Activated CD8-positive, alpha-beta memory T cell treated with anti-CD3 and anti-CD28 coated beads, Interleukin-2, amount 50 U/mL, for 1 hour (primary cell): ENCODE results near the gene GLI3.

Experiments
- DNase-seq: peaks from one replicate; pipeline ENCODE4 v3.0.0-alpha.2; 2020; ENCODE audit errors: extremely low read depth

GLI3 gene

DNA sequence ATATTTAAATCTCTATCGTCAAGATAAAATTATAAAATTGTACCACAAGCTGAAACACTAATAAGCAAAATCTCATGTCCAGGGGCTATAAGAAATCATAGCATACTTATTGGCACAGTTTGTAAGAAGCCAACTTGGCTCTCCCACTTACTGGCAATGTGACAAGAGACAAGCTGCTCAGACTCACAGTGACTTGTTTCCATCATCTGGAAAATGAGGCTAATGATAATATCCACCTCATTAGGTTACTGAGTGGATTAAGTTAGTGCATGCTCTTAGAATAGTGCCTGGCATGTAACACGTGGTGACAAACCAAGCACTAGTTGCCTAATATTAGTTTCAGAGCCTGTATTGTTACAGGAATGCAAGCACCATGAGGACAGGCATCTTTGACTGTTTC, 234.4 kb downstream of the GLI3 start:
- no peak for DNase-seq

DNA sequence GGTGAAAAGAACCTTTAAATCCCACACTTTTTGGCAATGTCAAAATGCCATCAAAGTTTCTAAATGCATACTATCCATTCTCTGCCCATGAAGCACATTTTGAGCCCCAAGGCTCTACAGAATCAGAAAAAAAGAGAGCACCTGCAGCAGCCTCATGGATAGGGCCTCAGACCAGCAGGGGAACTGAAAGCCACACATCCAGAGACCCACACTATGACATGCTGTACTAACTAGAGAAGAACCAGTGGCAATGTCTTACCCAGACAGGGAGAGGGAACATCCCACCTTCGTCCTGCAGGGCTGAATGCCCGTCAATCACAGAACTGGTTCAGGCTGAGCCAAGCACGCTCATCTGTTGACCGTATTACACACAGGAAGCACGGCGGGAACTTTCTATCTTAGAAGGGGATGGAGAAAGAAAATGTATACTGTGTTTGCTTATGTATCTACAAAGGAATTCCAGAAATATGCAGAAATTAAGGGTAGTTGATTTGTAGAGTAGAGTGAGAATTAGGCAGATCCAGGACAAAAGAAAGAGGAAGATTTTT, 237.2 kb downstream of the GLI3 start:
- no peak for DNase-seq

DNA sequence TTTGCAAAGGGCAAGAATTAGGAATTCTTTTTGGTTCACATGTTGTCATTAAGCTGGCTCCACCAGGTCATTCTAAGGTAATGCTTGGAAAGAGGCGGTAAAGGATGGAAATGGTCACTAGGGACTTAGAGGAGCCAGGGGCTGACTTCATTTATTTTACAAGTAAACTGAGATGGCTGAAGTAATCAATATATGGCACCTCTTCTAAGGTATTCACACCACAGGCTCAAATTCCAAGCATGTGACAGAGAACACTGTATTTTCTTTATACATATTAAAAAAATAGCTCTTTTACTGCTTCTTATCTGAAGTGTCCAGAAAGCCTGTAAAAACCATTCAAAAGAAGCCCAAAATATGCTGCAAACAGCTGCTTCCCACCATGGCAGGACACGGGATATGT, 239.0 kb downstream of the GLI3 start:
- no peak for DNase-seq

DNA sequence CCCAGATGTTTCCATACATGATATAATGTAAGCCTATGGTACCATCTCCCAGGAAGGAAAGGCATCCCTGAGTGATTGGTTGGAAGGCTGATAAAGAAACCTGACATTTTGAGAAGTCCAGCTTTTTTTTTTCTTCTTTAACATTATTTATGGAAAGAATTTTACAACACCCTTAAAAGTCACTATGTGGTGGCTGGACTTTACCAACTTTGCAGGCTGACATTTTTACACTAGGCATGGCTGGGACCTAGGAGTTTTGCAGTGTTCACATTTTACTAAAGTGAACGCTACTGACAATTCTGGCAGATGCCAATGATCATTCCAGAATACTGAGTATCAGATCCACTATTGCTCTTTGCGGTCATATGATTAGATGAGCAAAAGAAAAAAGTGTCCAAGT, 239.9 kb downstream of the GLI3 start:
- no peak for DNase-seq

DNA sequence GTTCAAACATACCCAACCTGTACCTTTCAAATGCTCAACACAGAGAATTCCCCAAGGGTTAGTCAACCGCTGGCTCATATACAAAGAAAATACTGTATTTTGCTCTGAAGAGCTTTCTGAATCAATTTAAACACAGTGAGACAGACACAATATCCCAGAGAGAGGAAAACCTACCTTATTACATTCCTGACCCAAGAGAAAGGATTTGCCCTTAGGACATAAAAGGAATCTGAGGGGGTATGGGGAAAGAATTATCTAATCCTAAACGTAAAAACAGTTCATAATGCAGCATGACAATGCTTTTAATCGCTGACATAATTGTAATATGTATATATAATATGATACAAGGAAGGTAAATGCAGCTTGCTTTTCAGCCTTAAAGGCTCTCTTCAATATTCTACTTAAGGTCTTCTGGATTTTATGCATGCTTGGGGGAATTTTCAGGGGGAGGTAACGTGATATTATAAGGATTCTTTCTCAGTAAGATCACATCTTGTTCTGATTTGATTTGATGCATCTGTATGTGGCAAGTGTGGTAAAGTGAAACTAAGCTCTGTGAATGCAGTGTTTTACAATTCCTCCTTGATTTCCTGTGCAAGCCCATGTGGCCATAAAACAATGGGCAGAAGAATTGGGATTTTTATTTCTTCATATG, 240.5 kb downstream of the GLI3 start:
- no peak for DNase-seq

DNA sequence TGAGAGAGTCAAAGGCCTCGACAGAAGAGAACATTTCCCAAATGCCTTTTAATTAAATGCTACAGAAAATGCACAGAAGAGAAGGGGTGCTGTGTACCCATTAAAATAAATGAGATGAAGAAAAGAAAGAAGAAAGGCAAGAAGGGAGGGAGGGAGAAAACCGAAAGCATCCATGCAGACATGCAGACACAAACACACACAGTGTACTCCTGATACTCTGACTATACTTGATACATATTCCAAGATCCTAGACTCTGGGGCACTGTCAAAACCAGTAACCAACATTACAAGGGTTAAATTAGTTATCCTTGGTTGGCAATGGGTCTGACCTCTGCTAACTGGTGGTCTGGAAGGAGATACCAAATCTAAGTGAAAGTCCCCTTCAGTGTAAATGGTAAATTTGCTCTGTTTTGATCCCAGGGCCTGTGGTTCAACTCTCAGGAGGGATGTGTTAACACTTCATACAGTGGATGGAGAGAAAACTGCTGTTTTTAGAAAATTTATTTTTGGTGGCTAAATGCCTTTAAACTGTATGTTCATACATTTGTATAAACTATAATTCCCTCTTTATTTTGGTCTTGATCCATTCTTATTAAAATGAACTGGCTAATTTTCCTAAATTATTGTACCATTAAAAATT, 241.3 kb downstream of the GLI3 start:
- no peak for DNase-seq

DNA sequence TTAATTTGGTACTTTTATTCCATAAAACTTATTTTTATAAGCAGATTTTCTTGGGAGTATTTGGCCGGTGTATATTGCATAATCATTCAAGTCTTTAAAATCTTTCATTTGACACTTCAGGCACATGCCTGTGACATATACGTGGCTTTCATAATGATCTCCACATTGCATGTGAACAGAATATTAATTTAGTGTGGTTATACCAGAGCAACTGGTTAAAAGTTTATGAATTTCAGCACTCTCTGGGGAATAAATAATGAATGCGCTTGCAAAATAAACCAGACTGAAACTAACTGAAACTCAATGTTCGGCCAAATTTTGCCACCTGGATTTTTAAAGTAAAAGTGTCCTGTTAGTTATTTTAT, 242.3 kb downstream of the GLI3 start:
- no peak for DNase-seq

DNA sequence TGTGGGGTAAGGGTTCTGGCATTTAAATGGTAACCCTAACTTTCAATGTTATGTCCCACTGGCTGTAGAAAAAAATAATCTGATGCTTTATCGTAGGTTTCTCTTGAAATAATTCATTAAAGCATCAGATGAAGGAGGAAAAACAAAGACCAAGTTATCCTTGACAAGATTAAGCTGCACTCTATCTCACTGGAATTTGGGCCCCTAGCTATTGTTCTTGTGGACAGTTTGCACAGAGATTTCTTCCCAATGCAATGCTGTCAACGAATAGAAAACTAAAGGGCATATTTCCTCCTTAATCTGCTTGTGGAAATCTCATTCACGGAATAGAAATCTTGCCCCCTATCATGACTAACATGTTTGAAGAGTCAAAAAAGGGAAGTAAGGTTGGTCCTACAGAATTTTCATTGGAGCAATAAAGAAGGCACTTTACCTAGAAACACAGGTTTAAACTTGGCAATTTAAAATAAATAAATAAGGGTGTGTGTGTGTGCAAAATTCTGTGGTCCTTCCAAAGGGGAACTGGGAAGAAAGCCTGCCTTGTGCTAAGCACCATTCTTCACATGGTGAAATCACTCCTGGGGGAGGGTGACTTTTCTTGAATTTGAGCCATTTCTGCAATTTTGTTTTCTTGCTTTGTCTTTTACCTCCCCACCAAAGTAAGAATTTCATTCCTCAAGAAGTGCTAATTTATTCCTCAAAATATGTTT, 242.8 kb downstream of the GLI3 start:
- DNase-seq, result no peak

DNA sequence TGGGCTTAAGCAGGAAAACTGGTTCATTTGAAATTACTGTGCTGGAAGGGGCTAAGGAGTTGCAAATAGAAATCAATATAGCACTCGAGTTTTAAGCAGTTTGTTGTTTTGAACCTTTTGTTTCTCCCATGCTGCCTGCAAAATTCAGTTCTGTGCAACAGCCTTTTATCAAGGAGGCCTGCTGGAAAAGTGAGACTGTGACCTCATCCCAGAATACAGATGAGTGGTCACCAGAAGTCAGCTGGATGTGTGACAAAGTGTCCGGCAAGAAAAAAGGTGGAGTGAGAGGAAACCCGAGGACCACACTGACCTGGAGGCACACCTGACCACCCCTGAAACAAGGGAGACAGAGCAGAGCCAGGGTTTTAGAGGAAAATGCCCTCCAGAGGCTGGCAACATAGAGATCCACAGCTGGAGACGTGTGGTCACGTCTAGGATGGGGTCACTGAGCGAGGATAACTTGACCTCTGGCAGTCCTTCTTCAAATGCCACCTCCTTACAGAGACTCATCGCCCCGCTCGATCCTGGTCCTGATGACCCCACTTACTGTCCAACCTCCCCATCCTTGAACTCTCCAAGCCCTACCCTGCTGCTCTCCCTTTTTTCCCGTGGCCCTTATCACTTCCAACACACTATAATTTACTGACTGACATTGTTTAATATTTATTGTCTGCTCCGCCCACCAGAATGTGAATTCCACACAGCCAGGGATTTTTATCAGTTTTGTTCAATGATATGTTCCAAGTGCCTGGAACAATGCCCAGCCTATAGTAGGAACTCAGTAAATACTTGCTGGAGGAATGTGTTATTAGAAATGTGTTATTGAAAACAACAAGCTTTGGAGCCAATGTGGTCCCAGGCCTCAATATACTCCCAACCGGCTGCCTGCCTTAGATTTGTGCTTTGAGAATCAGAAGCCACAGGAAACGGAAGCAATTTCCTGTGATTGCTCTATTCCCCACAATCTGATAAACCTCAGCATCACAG, 243.8 kb downstream of the GLI3 start:
- no peak for DNase-seq

DNA sequence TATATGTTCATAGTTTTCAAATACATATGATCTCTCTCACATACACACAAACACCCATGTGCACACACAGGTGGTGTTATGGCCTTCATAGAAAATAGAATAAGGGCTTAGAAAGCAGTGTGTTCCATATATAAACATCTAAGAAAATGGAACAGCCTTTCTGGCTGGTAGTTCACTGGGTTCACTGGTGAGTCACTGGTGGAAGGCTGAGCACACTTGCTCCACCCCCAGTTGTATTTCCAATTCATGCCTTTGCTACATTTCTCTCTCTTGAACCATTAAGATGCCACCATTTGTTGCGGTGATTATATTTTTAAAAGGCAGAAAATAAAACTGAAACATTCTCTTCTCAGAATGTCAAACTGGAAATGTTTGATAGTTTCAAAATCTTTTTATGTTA, 252.1 kb downstream of the GLI3 start:
- no peak for DNase-seq

DNA sequence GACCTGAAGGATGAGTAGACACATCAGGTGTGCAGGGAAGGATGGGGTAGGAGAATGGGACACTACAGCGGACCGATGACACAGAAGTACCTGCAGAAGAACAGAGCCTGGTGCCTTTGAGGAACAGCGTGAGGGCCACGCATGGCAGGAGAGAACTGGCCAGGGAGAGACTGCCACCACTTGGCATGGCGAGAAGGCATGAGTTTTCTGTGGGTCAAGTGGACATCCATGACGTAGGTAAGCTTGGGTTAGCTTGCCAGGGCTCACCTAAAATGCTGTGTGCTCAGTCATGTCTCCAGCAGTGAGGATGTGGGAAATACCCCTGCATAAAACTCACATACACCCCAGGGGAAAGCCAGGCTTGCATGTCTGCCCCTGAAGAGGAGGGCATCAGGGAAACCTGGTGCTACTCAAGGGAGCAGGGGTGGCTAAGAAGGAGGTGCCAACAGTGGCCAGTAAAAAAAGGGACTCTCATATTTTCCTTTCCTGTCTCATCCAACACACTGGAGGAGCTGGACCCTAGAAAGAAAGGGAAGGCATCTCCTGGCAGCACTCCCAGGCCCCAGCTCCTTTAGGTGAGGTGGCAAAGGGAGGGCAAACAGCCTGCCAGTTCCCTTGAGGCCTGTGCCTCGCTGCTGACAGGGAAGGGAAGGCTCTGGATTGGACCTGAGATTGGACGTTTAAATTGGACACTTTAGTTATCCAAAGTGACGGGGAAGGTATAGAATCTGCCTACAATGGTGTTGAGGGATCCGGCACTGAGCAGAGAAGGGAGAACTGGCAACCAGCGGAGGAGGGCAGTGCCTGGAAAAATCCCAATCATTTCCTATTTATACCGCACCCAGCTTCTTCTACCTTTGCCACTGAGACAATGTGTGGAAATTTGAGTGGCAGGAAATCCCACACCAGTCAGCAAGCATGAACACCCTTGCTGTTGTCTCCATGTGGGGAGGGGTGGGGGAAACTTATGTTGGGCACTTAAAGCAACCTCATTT, 255.7 kb downstream of the GLI3 start:
- DNase-seq, result no peak

DNA sequence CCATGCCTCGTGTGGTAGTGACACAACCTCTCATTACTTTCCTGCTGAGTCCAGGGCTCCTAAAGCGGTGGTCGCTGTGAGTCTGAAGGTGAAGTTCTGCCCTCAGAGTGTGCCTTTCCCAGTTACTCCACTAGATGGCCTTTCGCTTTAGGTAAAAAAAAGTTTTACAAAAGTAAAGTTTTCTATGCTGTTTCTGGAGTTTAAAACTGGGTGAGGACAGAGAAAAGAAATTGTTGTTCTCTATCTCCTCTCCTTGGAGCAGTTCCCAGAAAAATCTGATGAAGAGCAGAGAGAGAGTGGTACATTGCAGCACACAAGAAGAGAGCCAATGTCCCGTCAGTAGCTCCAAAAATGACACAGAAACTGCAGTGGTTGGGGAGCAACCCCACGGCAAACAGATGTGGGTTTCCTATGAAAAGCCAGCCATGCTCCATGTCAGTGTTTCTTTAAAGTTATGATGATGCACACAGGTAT, 257.1 kb downstream of the GLI3 start:
- DNase-seq, result no peak

DNA sequence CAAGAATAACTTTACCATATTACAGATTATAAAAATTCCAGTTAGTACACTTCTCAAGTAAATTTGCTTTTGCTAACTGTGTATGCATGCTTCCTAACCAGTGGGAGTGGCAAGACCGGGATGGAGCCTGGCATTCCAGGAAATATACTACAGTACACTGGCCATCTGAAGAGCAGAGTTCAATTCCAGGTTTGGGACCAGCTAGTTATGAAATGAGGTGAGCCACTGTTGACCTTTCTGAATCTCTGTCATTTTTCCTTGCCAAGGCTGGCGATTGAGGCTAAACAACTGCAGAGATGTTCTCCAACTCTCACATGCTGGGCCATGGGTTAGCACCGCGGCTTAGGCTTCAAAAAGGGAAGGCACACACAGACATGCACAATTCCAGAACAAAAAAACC, 258.2 kb downstream of the GLI3 start:
- no peak for DNase-seq

DNA sequence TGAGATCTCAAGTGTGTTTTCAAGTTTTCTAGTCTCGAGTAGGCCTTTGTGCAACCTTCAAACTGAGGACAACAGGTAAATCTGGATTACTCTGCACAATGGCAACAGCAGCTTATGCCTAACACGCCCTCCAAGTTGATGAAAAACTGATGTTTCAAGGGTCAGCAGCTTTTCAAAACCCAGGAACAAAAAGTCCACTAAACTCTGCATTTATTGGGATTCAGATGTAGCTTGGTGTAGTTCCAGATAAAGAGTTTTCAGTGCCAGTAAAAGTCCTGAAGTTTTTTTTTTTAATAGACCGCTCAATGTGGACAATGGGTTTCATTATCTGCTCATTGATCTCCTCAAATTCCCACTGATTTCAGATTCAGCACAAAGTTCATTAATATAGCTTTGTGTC, 259.3 kb downstream of the GLI3 start:
- no peak for DNase-seq

DNA sequence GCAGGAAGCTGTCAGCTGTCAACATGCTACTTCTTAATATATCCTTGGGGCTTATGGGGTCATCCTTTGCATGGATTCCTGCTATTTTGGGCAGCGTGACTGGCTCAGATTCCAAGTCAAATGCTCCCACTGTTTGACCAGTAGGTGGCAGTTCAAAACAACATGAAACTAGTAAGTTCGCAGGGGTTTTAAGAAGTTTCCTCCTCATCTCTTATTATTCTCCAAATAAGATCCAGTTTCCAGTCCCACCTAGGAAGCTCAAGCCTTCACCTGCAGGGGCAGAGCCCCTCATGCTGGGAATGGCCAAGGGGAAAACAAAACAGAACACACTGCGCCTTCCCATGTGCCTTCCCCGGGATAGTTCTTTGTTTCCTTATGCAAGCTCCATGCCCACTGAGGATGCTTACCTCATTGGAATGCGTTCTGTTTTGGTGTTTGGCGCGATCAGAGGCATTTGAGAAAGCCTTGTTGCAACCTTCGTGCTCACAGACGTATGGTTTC, 259.8 kb downstream of the GLI3 start:
- no peak for DNase-seq

DNA sequence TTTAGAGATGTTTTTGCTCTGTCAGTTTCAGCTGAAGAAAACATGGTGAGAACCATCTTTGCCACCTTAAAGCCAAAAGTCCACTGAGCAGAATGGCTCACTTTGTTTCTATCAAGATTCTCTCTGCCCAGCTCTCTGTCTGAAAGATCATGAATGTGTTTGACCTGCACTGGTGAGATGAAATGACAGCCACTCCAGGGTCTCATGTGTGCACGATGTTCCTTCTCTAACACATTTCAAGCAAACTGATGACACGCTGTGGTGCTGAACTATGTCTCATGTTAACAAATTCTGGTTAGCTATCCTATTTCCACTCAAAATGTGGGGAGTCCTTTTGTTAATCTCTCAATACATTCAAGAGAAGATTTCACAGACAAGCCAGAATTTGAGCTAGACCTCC, 260.6 kb downstream of the GLI3 start:
- no peak for DNase-seq

DNA sequence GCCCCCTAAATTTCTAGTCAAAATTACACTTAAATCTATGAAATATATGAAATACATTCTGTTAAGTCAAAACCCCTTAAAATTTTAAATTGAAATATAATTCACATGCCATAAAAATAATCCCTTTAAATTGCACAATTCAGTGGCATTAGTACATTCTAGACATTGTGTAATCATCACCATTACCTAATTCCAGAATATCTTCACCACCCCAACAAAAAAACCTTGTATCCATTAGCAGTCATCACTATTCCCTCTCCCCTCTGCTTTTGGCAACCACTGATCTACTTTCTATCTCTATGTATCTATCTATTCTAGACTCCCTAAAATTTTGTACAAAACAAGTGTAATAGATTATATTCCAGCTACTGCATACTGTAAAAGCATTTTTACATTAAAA, 261.2 kb downstream of the GLI3 start:
- no peak for DNase-seq

DNA sequence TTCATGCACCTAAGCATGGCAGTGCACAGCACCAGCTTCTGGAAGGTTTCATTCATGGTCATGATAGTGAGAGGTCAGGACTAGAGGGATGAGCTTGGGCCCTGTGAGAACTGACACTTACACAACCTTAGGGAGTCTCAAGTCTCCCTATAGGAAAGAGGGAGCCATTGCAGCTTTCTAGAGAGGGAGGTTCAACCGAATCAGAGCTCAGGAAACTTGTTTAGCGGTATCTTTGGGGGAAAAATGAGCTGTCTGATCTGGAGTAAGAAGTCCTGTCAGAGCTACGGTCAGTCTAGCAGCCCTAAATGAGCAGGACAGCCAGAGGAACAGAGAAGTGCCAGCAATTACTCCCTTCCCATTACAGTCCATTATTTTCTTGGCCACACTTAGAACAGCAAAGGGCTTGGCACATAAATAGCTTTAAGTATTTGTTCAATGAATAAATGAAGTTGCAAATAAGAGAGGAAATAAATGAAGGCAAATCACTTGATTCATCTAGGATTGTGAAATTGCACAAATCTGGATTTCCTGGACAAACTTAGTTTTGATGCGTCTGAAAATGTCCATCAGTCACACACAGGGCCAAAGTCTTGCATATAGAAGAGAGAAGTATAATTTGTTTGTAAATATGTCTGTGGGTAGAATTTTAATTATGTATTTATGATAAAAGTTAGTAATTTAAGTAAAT, 262.0 kb downstream of the GLI3 start:
- DNase-seq, result no peak

DNA sequence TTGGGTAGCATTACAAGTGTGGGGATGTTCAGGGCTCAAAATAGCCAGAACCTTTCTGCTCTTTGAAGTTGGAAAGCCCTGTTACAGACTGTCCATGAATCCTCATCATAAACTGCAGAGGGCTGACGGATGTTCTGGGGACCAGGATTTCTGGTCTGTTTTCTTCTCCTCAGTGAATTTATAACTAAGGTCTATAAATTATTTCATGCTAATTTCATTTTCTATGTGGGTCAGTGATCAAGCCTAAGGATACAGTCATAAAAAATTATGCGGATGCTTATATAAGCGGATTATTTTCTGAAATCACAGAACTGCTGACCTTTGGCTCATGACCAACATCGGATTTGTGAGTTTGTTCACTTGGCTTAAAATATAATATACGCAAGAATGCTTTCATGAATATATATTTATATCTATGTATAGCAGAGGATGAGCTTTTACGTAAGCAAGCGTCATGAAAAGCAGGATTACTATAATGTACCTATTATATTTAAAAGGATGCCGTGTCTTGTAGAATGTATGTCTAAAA, 263.7 kb downstream of the GLI3 start:
- DNase-seq, result no peak
